GM18951 (cell line): ENCODE results near the gene TM4SF18.

Experiments used
- POLR2A ChIP-seq: IDR thresholded peaks from 4 replicates; pipeline ENCODE4 v1.6.1; 2011; ENCODE audit warnings: mild to moderate bottlenecking; ENCODE audit not compliant: insufficient read length, insufficient read depth; ENCODE audit errors: extremely low read depth
- in situ Hi-C: fragments of 300-500 bp; cut with MboI; formaldehyde crosslinking; loops from one replicate; pipeline ENCODE4 v1.12.0; 2022; ENCODE audit warnings: low sequenced_read_pairs, mixed read lengths, inconsistent platforms; ENCODE audit not compliant: unreplicated experiment

The TM4SF18 gene

DNA sequence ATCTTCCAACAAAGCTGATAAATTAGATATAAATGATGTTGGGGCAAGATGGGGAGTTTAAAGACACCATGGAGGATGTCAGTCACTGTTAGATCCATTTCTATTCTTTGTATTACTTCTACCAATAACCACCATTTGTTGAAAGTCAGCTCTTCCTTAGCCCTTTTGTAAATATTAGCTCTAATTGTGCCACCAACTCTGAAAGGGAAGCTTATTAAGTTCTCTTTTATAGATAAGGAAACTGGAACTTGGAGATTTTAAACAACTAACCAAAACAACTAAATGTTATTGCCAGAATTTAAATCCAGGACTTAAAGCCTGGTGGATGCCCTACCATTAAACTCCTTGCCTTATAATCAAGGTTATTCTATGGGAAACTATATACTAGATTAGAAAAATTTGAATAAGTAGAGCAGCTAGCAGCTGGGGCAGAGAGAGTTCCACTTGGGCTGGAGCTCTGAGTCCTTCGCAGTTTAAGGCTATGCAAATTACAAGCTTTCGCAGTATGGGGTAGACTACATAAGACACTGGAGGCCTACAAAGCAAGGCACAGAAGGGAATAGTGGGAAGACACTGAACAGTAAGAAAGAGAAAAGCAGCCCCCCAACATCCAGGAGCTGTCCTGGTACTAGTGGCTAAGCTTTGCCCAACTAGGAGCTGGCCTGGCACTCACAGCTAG, 52.6 kb downstream of the TM4SF18 start:
- in situ Hi-C loops = no loop called here

DNA sequence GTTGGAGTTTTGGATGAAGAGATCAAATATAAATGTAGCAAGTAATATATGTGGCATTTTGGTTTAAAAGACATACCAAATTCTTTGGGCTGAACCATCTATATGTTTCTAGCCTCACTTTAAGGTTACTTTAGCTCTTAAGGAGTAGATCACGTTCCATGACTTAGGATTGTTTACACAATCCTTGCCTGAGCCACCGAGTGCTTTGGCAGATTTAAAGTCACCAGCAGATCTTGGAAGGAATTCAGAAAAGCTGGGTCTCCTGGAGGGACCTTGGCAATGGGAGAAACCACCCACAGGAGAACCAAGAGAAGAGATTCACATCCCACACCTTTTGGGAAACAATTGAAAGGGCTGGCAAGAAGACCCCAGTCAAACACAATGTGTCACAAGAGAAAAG, 54.5 kb downstream of the TM4SF18 start:
- in situ Hi-C loops = loop anchor here (5.0 kb wide), 1 partner anchor 322 kb away; no protein-coding TSS in a partner anchor
- TF ChIP-seq POLR2A = no peak

More for the DNA sequence above, 52.6 kb downstream of the TM4SF18 start:
- no peak for TF ChIP-seq POLR2A

DNA sequence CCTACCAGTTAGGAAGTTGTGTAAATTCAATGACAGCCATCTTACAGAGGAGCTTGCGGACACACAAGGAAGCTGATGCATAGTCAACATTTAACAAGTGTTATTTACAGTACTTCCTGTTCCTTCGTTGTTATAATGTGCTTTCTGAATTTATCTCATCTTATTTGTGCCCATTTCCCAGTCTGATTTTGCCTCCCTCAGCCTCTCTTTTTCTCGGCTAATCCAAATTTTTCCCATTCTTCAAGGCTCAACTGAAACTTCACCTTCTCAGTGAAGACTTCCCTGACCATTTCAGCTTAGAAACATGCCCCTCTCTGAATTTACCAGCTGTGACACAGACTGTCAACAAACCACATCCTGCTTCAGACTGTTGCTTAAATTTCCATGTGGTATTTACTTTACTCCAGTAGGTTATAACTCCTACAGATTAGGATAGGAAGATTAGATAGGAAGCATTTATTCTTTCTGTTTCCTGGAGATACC, 56.1 kb downstream of the TM4SF18 start:
- in situ Hi-C loops = loop anchor here (5.0 kb wide), 1 partner anchor 320 kb away; no protein-coding TSS in a partner anchor
- no peak for TF ChIP-seq POLR2A

DNA sequence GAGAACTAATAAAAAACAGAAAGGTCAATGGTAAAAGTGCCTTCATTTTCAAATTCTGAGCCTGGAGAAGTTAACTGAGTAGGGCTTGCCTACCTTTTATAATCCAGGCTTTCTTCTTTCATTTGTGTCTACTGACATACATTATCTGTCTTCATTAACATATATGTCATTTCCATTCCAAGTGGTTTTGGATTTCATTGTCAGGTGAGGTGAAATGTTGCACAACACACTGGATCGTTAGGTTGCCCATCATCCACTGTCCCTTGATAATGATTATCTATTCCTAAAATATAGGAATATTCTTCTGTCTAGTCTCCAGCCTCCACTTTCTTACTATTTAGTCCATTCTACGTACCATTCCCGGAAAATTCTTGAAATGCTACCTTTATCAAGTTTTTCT, 56.8 kb downstream of the TM4SF18 start:
- no peak for TF ChIP-seq POLR2A
- in situ Hi-C loops = loop anchor here (5.0 kb wide), 1 partner anchor 319 kb away; no protein-coding TSS in a partner anchor

DNA sequence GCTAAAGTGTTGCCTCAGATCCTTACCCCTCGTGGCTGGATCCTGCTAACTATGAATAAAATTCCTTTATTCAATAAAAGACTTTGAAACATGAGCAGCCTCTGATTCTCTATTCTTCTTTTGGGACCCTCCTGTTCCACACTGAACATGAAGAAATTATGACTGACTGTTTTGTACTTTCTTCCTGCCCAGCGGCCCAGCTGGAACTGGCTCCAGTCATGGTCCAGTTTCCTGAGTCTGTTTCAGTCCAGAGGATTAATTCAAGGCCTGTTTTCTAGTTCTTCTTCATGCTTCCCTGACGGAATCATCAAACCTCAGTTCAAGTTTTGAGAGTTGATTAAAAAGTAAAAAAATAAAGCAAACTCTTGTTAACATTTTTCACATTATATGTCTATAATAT, 59.2 kb downstream of the TM4SF18 start:
- TF ChIP-seq POLR2A = no peak
- in situ Hi-C loops = loop anchor here (5.0 kb wide), 1 partner anchor 147 kb away; the partner anchor contains the start of gene HPS3

DNA sequence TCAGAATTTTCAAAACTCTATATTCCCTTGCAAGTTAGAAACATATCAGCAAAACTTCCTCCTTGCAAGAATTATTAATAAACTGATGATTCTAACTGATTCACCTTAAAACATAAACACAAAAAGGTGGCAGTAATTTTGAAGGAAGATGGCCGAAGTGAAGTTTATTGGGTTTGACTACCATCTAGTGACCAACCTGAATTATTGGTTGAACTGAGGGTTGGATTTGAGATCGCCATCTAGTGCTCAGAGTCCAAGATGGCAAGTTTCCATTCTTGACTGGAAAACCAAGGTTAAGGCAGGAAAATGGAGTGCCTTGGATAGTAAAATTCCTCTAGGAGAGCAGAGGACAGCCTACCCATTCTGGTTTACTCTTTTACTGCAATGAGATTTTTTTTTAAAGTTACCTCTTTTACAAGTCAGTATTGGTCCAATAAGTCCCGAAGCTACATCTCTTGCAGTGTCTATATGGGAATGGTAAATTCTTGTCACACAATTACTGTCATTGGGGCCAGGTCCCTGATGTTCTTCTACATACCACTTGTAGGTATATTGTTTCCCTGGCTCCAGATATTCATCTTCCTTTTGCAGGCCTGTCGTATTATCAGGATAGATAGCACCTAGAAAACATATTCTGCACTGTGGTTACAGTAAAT, 60.2 kb downstream of the TM4SF18 start:
- TF ChIP-seq POLR2A = no peak
- in situ Hi-C loops = loop anchor here (5.0 kb wide), 1 partner anchor 146 kb away; the partner anchor contains the start of gene HPS3

DNA sequence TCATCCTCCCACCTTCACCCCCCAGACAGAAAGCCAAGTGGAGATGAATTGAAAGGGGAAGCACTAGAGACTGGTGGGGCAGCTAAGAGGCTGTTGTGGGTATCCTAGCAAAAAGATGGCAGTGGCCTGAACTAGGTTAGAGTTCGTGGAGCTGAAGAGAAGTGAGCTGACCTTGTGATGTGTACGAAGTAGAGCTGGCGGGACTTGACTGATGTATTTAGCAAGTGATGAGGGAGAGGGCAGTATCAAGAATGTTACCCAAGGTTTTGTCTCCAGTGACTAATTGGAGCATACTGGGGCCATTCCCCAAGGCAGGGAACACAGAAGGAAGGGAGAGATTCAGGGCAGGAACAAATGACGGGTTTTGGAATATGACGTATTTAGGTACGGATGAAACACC, 61.8 kb downstream of the TM4SF18 start:
- in situ Hi-C loops = loop anchor here (5.0 kb wide), 1 partner anchor 144 kb away; the partner anchor contains the start of gene HPS3
- no peak for TF ChIP-seq POLR2A

DNA sequence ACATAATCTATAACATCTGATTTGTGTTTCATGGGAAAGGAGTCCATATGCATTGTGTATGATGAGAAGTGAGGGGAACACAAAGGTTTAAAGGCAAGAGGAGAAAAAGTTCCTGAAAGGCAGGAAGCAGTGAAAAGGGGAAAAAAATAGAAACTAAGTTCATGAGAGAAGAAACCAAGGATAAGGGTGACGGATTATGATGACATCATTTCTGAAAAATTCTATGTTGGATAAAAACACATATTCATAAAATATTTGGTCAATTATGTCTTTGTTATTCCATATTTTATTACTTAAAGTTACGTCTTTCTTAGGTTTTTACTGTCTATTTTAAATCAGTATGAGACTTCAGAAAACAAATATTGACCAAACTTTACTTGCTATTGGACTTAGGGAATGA, 63.3 kb downstream of the TM4SF18 start:
- no peak for TF ChIP-seq POLR2A
- in situ Hi-C loops = loop anchor here (5.0 kb wide), 1 partner anchor 143 kb away; the partner anchor contains the start of gene HPS3

DNA sequence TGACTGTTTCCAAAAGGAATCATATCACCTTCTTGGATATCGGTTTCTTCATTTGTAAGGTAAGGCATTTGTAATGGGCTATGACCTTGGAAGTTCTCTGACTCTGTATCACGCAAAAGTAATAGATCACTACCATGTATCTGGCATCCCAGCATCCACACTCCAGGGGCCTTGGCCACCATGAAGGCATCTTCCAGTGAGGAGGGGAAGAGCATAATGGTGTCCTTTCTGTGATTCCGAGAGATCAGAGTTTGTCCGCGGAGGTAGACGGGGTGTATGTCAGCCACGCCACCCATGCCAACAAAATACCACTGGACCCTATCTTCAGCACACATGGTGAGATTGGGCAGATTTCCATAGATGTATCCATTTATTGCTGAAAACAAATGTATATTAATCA, 63.7 kb downstream of the TM4SF18 start:
- in situ Hi-C loops = loop anchor here (5.0 kb wide), 1 partner anchor 142 kb away; the partner anchor contains the start of gene HPS3

More for the DNA sequence above, 63.7 kb downstream of the TM4SF18 start:
- TF ChIP-seq POLR2A = no peak
